ENCODE data around the gene NFATC4.
"Not testable (repeated sequence)": the region's sequence is repeated elsewhere in the genome, so short reads cannot be mapped to it uniquely, and the experiment has no call there.

NFATC4 gene

GRCh38 chr14:24378981-24379906, 11.3 kb downstream of the NFATC4 start:
- in situ Hi-C loops (cut with MboI; ENCODE audit: low pct_unique_long_range_greater_than_20kb, low sequenced_read_pairs): no loop called here
- DNase-seq: no peak

- DNase-seq: no peak
- in situ Hi-C loops (cut with MboI; ENCODE audit: low pct_unique_long_range_greater_than_20kb, low sequenced_read_pairs): no loop called here
Measured at GRCh38 chr14:24379907-24380730, 12.1 kb downstream of the NFATC4 start.

DNA sequence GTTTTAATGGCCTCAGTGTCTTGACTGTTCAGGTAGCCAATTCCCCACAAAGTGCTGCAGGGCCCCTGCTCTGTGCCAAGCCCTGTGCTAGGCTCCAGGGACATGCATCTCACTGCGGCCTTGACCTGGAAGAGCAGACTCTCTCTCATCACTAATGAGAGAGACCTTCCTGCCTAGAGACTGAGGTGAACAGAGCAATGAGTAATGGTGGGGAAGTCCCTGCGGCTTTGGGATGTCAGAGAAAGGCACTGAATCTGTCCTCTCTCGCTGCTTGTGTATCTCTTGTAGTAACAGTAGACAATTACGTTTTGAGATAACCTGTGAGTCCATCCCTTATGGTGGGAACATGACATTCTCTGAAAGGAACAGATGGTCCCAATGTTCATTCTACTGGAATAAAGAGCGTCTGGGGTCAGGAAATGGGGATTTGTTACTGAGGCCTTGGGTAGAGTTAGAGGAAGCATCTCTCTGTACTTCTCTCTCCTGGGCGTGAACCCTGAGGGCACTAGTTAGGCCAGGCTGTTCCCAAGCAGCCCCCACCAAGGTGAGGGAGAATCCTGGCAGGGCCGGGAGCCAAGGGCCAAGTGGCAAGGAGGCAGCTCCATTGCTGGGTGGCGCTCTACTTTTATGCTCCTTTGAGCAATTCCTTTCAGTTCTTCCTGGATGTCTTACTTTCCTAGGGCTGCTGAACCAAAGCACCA, 13.5 kb downstream of the NFATC4 start:
- no peak for DNase-seq
- in situ Hi-C loops (cut with MboI; ENCODE audit: low pct_unique_long_range_greater_than_20kb, low sequenced_read_pairs): no loop called here

GRCh38 chr14:24382064-24382371, 14.0 kb downstream of the NFATC4 start:
- in situ Hi-C loops (cut with MboI; ENCODE audit: low pct_unique_long_range_greater_than_20kb, low sequenced_read_pairs): no loop called here
- DNase-seq: no peak

- no peak for DNase-seq
- in situ Hi-C loops (cut with MboI; ENCODE audit: low pct_unique_long_range_greater_than_20kb, low sequenced_read_pairs): no loop called here
Measured at GRCh38 chr14:24384169-24384568, 16.2 kb downstream of the NFATC4 start.

- in situ Hi-C loops (cut with MboI; ENCODE audit: low pct_unique_long_range_greater_than_20kb, low sequenced_read_pairs): no loop called here
- no peak for DNase-seq
Measured at GRCh38 chr14:24385524-24385923, 17.5 kb downstream of the NFATC4 start.

DNA sequence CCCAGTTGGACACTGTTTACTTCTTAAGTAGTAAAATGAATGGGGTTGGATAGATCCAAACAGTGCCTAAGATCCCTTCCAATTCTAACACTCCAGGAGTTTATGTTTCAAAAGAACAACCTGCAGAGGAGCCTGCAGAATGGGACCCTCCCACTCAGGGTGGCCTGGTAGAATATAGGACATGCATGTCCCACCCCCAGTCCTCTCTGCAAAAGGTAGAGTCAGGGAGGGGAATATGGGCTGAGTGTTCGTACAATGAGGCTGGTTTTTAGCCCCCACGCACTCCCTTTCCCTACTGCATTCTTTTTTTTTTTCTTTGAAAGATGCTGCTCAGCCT, 19.0 kb downstream of the NFATC4 start:
- no peak for DNase-seq
- in situ Hi-C loops (cut with MboI; ENCODE audit: low pct_unique_long_range_greater_than_20kb, low sequenced_read_pairs): no loop called here

DNA sequence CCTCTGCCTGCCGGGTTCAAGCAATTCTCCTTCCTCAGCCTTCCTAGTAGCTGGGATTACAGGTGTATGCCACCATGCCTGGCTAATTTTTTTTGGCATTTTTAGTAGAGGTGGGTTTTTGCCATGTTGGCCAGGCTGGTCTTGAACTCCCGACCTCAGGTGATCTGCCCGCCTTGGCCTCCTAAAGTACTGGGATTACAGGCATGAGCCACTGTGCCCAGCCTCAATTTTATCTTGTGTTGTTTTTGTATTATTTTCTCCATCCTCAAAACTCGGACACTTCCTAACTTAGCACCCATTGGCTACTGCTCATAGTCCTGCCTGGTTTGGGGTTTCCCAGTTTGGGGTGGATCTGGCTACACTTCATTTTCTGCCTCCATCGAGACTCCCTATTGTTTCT, 19.6 kb downstream of the NFATC4 start:
- DNase-seq; in situ Hi-C loops (cut with MboI; ENCODE audit: low pct_unique_long_range_greater_than_20kb, low sequenced_read_pairs): not testable (repeated sequence)

DNA sequence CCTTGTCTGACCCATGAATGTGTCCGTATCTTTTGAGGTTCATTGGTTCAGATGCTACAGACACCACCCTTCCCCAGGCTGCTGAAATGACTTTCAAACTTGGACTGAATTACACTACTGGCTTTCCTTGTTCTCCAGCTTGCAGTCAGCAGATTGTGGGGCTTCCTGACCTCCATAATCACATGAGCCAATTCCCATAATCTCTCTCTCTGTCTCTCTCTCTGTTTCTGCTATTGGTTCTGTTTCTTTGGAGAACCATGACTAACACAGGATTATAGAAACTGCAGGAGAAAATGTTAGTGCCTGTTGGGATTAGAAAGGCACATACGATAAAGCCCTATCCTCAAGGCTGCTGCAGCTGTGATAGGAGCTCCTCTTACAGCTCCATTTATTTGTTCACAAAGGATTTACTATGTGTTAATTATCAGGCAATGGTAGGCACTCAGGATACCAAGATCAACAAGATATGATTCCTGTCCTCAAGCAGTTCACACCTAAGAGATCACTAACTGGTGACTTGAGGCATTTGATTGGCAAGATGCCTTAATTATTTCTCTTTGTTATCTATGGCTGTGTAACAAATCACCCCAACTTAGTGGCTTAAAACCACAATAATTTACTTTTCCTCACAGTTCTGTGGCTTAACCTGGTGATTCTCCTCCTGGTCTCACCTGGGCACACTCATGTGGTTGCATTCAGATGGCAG, 20.6 kb downstream of the NFATC4 start:
- in situ Hi-C loops (cut with MboI; ENCODE audit: low pct_unique_long_range_greater_than_20kb, low sequenced_read_pairs): no loop called here

GRCh38 chr14:24389226-24389848, 21.4 kb downstream of the NFATC4 start:
- no peak for DNase-seq
- in situ Hi-C loops (cut with MboI; ENCODE audit: low pct_unique_long_range_greater_than_20kb, low sequenced_read_pairs): no loop called here

More for the DNA sequence above, 20.6 kb downstream of the NFATC4 start:
- no peak for DNase-seq

- DNase-seq: peak; percentile 72
- in situ Hi-C loops (cut with MboI; ENCODE audit: low pct_unique_long_range_greater_than_20kb, low sequenced_read_pairs): no loop called here
Measured at GRCh38 chr14:24390701-24391468, 22.9 kb downstream of the NFATC4 start.

DNA sequence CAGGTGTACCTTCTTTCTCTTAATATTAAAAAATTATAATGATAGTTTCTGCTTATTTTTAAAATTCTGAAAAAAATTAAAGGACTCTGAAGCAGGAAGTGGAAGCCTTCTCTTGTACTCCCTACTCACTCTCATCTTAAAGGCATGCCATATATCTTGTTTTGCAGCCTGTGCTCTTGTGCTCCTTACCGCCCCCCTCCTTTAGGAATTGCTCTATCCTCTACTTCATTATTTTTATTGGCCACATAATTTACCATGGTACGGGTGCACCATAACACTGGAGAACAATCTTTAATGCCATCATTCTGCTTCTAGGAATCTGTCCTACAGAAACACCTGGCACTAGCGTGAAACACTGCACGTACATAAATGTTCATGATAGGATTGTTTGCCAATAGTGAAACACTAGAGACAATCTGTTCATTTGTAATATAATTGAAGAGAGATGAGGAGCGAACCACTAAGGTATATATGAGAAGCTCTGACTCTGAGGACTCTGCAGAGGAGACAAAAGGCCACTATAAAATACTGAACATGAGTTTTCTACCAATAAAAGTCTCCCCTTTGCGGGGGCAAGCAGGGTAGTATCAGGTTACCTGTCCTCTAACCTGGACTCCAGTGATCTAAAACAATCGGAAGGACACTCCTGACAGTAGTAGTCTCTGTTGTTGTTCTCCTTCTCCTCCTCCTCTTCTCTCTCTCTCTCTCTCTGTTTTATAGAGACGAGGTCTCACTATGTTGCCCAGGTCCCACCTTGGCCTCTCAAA, 24.5 kb downstream of the NFATC4 start:
- in situ Hi-C loops (cut with MboI; ENCODE audit: low pct_unique_long_range_greater_than_20kb, low sequenced_read_pairs): no loop called here
- DNase-seq: no peak

DNA sequence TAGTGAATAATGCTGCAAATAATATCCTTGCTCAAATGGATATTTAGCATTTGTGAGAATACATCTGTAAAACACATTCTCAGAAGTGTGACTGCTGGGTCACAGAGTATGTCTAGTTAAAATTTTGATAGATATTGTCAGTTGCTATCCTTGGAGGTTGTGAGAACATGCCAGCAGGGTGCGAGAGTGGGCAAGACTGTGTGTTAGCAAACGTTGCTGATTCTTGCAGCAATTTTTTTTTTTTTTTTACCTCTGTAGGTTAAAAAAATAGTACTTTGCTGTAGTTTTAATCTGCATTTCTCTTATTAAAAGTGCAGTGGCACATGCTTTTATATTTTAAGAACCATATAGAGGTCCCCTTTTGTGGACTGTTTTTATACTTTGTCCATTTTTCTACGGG, 26.3 kb downstream of the NFATC4 start:
- no peak for DNase-seq
- in situ Hi-C loops (cut with MboI; ENCODE audit: low pct_unique_long_range_greater_than_20kb, low sequenced_read_pairs): no loop called here

GRCh38 chr14:24395609-24396582, 27.9 kb downstream of the NFATC4 start:
- in situ Hi-C loops (cut with MboI; ENCODE audit: low pct_unique_long_range_greater_than_20kb, low sequenced_read_pairs): no loop called here
- DNase-seq: peak; percentile 62

- in situ Hi-C loops (cut with MboI; ENCODE audit: low pct_unique_long_range_greater_than_20kb, low sequenced_read_pairs): no loop called here
- no peak for DNase-seq
Measured at GRCh38 chr14:24397639-24398292, 29.8 kb downstream of the NFATC4 start.

GRCh38 chr14:24398293-24398652, 30.3 kb downstream of the NFATC4 start:
- in situ Hi-C loops (cut with MboI; ENCODE audit: low pct_unique_long_range_greater_than_20kb, low sequenced_read_pairs): no loop called here
- no peak for DNase-seq
